Heart right ventricle (tissue), 16 donors: ENCODE results near the gene KRTAP10-3. TPM values are rescaled to one million over a fixed set of nuclear protein-coding genes. Genes with fewer than 3 reads are reported as not detected.
A peak's percentile ranks its signal among the peaks of the same experiment; 100 is the strongest.

Experiments
- ATAC-seq, 8 donors: fragments of 200-7000 bp; cut with Tn5 transposase; one replicate each; pipeline ENCODE4 v1.9.1; 2020; ENCODE audit warnings: mild to moderate bottlenecking in 8 of 8, moderate library complexity in 8 of 8, moderate number of reproducible peaks in 1 of 8
- DNase-seq, 2 donors: peaks; one replicate each; pipeline ENCODE4 v3.0.0-alpha.2; 2020
- H3K27ac ChIP-seq, 10 donors: fragments of 200-600 bp; sonication (generic) in 2 of 10; one replicate each; pipeline versions ENCODE4 v1.5.0 to v1.8.0; 2020 to 2022; ENCODE audit warnings: mild to moderate bottlenecking in 3 of 10
- H3K27me3 ChIP-seq, 7 donors: fragments of 200-600 bp; one replicate each; pipeline ENCODE4 v1.8.0; 2021 to 2022; ENCODE audit warnings: mild to moderate bottlenecking in 2 of 7
- H3K36me3 ChIP-seq, 9 donors: fragments of 200-600 bp; sonication (generic) in 1 of 9; one replicate each; pipeline versions ENCODE4 v1.5.0 to v1.8.0; 2020 to 2022; ENCODE audit warnings: mild to moderate bottlenecking in 2 of 9
- H3K4me1 ChIP-seq, 9 donors: fragments of 200-600 bp; sonication (generic) in 1 of 9; one replicate each; pipeline versions ENCODE4 v1.5.0 to v1.8.0; 2020 to 2022; ENCODE audit warnings: mild to moderate bottlenecking in 4 of 9
- H3K4me3 ChIP-seq, 10 donors: fragments of 200-600 bp; sonication (generic) in 2 of 10; one replicate each; pipeline versions ENCODE4 v1.5.0 to v1.8.0; 2020 to 2022; ENCODE audit warnings: mild to moderate bottlenecking in 7 of 10, moderate library complexity in 2 of 10
- H3K9me3 ChIP-seq, 11 donors: fragments of 200-600 bp in 10 of 11; sonication (generic) in 2 of 11; one replicate each; pipeline versions ENCODE4 v1.5.0 to v1.8.0; 2013 to 2022; ENCODE audit warnings: mild to moderate bottlenecking in 2 of 11, control low read depth in 1 of 11, moderate library complexity in 1 of 11
- CTCF ChIP-seq, 9 donors: fragments of 200-600 bp; sonication (generic) in 2 of 9; IDR thresholded peaks; one replicate each; pipeline versions ENCODE4 v1.5.0 to v1.8.0; 2021 to 2022; ENCODE audit warnings: antibody characterized with exemption in 9 of 9, mild to moderate bottlenecking in 5 of 9, moderate library complexity in 1 of 9
- WGBS, 2 donors: extraction: QIAGEN DNeasy Blood & Tissue Kit; methylation state at CpG; one replicate each; pipeline ENCODE4 v1.1.7; 2013; ENCODE audit warnings: inconsistent platforms in 1 of 2; 5-methylcytosine and 5-hydroxymethylcytosine counted together
- intact Hi-C, 10 donors: fragments of 100-400 bp; cut with DNase I; formaldehyde crosslinking; loops; one replicate each; pipeline versions ENCODE4 v1.11.1 to v1.14.2; 2022
- polyA plus RNA-seq, 2 donors: library from polyadenylated mRNA; stranded (reverse); fragments of 200-250 nt; gene quantifications; one replicate each; pipeline ENCODE4 v1.2.3, GENCODE V29; 2013
- total RNA-seq, 10 donors: library from RNA; stranded (reverse); fragmentation: NEBNext Ultra II Directional in 3 of 10; extraction: Animal tissue kit (Norgen Biotek cat#: 25700) in 3 of 10; gene quantifications; one replicate each; pipeline versions ENCODE4 v1.2.1 to v1.2.4, GENCODE V29; 2021 to 2023
- donor health status: Arrhythmogenic right ventricular cardiomyopathy.
- donor health status: ischemic (EF 13 %, LVEDD 7.1; RV severe dilation, severe dysfunction).
- donor health status: healthy with polysubstance abuse.
- donor health status: DM: no; HTN: yes; CAD: no.
- donor health status: DM: no; HTN: no; CAD: no.
- donor health status: ischemic (EF 25% LVEDD 6.9; RV normal size, moderate dysfunction).
- donor health status: ischemic (EF 25% LVEDD 5.7; RV mildly dilated, moderate dysfunction).
- donor health status: healthy.
- donor health status: DM: yes; HTN: yes; CAD: no.
- donor health status: Ischemic cardiomyopathy.
- donor health status: ischemic (EF 35%, LVEDD 5.7; RV mildly dilated, moderate dysfunction).
- donor health status: nonischemic (EF 11% LVEDD 7.7; RV severe dilation, severe dysfunction).
- donor health status: DM: yes; HTN: yes; CAD: no.
- donor health status: PGD.
- donor health status: ischemic (EF 29% LVEDD 5.4; RV normal size, mild dysfunction).
- donor health status: nonischemic (EF 23%, LVEDD 6.1; RV moderate dilation, normal function).

KRTAP10-3 gene
- total and polyA plus RNA-seq, 12 donors, result not detected

GRCh38 chr21:44571844-44572782, 13.5 kb upstream of the KRTAP10-3 start:
- no peak for DNase-seq
- 88 to 92% methylated on average over 40 of the region's 40 CpGs for WGBS, 2 donors
- H3K9me3 ChIP-seq, result peaks cover 0 to 27% (median 7%) of the 10 kb centered on the region in 11 donors
- intact Hi-C loops, result no loop called here
- no peaks in the 10 kb centered on the region for H3K36me3 ChIP-seq
- H3K27me3 ChIP-seq, result peaks cover 0 to 30% (median 0%) of the 10 kb centered on the region in 7 donors
- no peak for ATAC-seq
- H3K4me3 ChIP-seq, result no peak overlapping the region
- H3K27ac ChIP-seq, result no peak overlapping the region
- no peaks in the 10 kb centered on the region for H3K4me1 ChIP-seq
- no peak for TF ChIP-seq CTCF (IDR thresholded peaks at IDR 0.05)

GRCh38 chr21:44571296-44571695, 12.7 kb upstream of the KRTAP10-3 start:
- Histone ChIP-seq H3K36me3 (no peaks in the 10 kb centered on the region), H3K4me1 (no peaks in the 10 kb centered on the region), H3K9me3 (peaks cover 0 to 19% (median 0%) of the 10 kb centered on the region in 11 donors), H3K27me3 (peaks cover 0 to 30% (median 0%) of the 10 kb centered on the region in 7 donors), H3K27ac (no peak overlapping the region), H3K4me3 (no peak overlapping the region)
- ATAC-seq (no peak), DNase-seq (no peak)
- 64 to 72% methylated on average over 4 of the region's 4 CpGs for WGBS, 2 donors
- intact Hi-C loops, result no loop called here
- no peak for TF ChIP-seq CTCF (IDR thresholded peaks at IDR 0.05)

- Histone ChIP-seq H3K27ac (no peak overlapping the region), H3K9me3 (peaks cover 0 to 19% (median 0%) of the 10 kb centered on the region in 11 donors), H3K36me3 (no peaks in the 10 kb centered on the region), H3K27me3 (peaks cover 0 to 26% (median 0%) of the 10 kb centered on the region in 7 donors), H3K4me3 (no peak overlapping the region), H3K4me1 (peaks cover 0 to 5% (median 0%) of the 10 kb centered on the region in 9 donors)
- no peak for TF ChIP-seq CTCF (IDR thresholded peaks at IDR 0.05)
- ATAC-seq (no peak), DNase-seq (no peak)
- 76 to 77% methylated on average over 12 of the region's 12 CpGs for WGBS, 2 donors
- intact Hi-C loops, result no loop called here
These were observed 11.4 kb upstream of the KRTAP10-3 start for GRCh38 chr21:44569861-44570517.

- Histone ChIP-seq H3K36me3 (no peaks in the 10 kb centered on the region), H3K4me3 (no peak overlapping the region), H3K27me3 (peaks cover 0 to 18% (median 0%) of the 10 kb centered on the region in 7 donors), H3K9me3 (peaks cover 0 to 25% (median 1%) of the 10 kb centered on the region in 11 donors), H3K4me1 (peaks cover 0 to 6% (median 0%) of the 10 kb centered on the region in 9 donors), H3K27ac (no peak overlapping the region)
- ATAC-seq (peak in 1 of 8 donors; percentile 55), DNase-seq (no peak)
- 74 to 75% methylated on average over 27 of the region's 27 CpGs for WGBS, 2 donors
- TF ChIP-seq CTCF (IDR thresholded peaks at IDR 0.05), result no peak
- intact Hi-C loops, result no loop called here
These were observed 10.3 kb upstream of the KRTAP10-3 start for GRCh38 chr21:44568667-44569556.
